Measurements from ENCODE around the gene IMPG2.

DNA sequence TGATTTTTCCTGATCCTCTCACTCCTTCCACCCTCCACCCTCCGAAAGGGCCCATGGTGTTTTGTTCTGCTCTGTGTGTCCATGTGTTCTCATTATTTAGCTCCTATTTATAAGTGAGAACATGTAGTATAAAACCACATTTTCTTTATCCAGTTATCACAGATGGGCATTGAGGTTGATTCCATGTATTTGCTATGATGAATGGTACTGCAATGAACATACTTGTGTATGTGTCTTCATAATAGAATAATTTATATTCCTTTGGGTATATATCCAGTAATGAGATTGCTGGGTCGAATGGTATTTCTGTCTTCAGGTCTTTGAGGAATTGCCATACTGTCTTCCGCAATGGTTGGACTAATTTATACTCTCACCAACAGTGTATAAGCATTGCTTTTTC is 126.0 kb downstream of the IMPG2 start:
- TF ChIP-seq POLR2A (IDR thresholded peaks at IDR 0.05) = no peak
- TF ChIP-seq, protein P1, sequence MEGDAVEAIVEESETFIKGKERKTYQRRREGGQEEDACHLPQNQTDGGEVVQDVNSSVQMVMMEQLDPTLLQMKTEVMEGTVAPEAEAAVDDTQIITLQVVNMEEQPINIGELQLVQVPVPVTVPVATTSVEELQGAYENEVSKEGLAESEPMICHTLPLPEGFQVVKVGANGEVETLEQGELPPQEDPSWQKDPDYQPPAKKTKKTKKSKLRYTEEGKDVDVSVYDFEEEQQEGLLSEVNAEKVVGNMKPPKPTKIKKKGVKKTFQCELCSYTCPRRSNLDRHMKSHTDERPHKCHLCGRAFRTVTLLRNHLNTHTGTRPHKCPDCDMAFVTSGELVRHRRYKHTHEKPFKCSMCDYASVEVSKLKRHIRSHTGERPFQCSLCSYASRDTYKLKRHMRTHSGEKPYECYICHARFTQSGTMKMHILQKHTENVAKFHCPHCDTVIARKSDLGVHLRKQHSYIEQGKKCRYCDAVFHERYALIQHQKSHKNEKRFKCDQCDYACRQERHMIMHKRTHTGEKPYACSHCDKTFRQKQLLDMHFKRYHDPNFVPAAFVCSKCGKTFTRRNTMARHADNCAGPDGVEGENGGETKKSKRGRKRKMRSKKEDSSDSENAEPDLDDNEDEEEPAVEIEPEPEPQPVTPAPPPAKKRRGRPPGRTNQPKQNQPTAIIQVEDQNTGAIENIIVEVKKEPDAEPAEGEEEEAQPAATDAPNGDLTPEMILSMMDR (IDR thresholded peaks at IDR 0.05) = no peak

Measured in sigmoid colon (tissue), 3 donors.